PFSK-1 (cell line): Measurements from ENCODE around the gene RINT1.

ENCODE experiments used
- SIN3A ChIP-seq: IDR thresholded peaks from 2 replicates; pipeline ENCODE4 v1.6.1; 2012; ENCODE audit warnings: mild to moderate bottlenecking, low read length, moderate library complexity, borderline replicate concordance; ENCODE audit not compliant: insufficient read depth
- TAF1 ChIP-seq: IDR thresholded peaks from 2 replicates; pipeline ENCODE4 v1.6.1; 2012; ENCODE audit warnings: low read length, control low read depth, borderline replicate concordance; ENCODE audit not compliant: insufficient read depth

DNA sequence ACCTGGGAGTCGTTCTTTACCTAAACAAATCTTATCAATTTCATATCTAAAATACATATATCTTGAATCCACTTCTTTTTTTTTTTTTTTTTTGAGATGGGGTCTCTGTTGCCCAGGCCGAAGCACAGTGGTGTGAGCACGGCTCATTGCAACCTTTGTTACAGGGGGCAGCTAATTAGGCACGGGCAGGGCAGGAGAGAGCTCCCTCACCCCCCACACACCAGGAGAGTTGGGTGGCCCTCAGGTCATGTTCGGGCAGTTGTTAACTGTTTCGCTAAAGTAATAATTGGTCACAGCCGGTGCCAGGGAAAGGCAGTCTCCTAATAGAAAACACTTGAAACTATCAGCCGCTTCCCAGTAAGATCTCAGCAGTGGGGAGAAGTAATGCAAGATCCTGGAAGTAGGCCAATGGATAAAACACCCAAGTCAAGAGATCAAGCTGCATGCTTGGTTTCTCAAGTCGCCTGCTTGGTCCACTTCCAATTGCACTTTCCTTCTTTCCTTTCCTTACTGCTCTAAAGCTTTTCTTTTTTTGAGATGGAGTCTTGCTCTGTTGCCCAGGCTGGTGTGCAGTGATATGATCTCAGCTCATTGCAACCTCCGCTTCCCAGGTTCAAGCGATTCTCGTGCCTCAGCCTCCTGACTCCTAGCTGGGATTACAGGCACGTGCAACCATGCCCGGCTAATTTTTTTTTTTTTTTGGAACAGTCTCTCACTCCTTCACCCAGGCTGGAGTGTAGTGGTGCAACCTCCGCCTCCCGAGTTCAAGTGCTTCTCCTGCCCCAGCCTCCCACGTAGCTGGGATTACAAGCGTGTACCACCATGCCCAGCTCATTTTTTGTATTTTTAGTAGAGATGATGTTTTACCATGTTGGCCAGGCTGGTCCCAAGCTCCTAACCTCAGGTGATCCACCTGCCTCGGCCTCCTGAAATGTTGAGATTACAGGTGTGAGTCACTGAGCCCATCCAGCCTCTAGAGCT, 70.6 kb downstream of the RINT1 start:
- TF ChIP-seq TAF1 (no peak), SIN3A (no peak)
